H9 (cell line): ENCODE data around the gene MAGI3. TPM values are rescaled to one million over a fixed set of nuclear protein-coding genes. Genes with fewer than 3 reads are reported as not detected.

ENCODE experiments used
- DNase-seq: peaks from one replicate; pipeline ENCODE4 v3.0.0-alpha.2; 2017
- H2AFZ ChIP-seq: one replicate; pipeline ENCODE4 v1.6.1; 2013; ENCODE audit warnings: mild to moderate bottlenecking, low read length, control low read depth, moderate library complexity
- H2AK5ac ChIP-seq: 2 replicates; pipeline ENCODE4 v1.6.1; 2013; ENCODE audit warnings: low read length, control low read depth, mixed read lengths; ENCODE audit not compliant: insufficient read length
- H2BK120ac ChIP-seq: one replicate; pipeline ENCODE4 v1.6.1; 2013; ENCODE audit warnings: low read depth, mild to moderate bottlenecking, low read length, control low read depth, inconsistent platforms; ENCODE audit not compliant: poor library complexity, severe bottlenecking
- H2BK12ac ChIP-seq: 2 replicates; pipeline ENCODE4 v1.6.1; 2013; ENCODE audit warnings: low read length, control low read depth, mixed read lengths, low read depth; ENCODE audit not compliant: insufficient read length
- H2BK15ac ChIP-seq: 2 replicates; pipeline ENCODE4 v1.6.1; 2013; ENCODE audit warnings: low read depth, low read length, control low read depth
- H2BK20ac ChIP-seq: one replicate; pipeline ENCODE4 v1.6.1; 2013; ENCODE audit warnings: low read depth, mild to moderate bottlenecking, low read length, control low read depth, inconsistent platforms; ENCODE audit not compliant: poor library complexity, severe bottlenecking
- H2BK5ac ChIP-seq: 2 replicates; pipeline ENCODE4 v1.6.1; 2013; ENCODE audit warnings: low read length, control low read depth, mixed read lengths; ENCODE audit not compliant: insufficient read length
- H3K14ac ChIP-seq: 2 replicates; pipeline ENCODE4 v1.6.1; 2013; ENCODE audit warnings: low read length, control low read depth; ENCODE audit not compliant: insufficient read depth
- H3K18ac ChIP-seq: 2 replicates; pipeline ENCODE4 v1.6.1; 2013; ENCODE audit warnings: low read depth, mild to moderate bottlenecking, mixed read lengths, low read length, control low read depth; ENCODE audit not compliant: insufficient read length
- H3K23ac ChIP-seq: 2 replicates; pipeline ENCODE4 v1.6.1; 2013; ENCODE audit warnings: low read length, control low read depth, mixed read lengths, low read depth; ENCODE audit not compliant: insufficient read length
- H3K23me2 ChIP-seq: 2 replicates; pipeline ENCODE4 v1.6.1; 2013; ENCODE audit warnings: low read depth, mild to moderate bottlenecking, mixed read lengths, low read length, control low read depth; ENCODE audit not compliant: insufficient read length, poor library complexity, severe bottlenecking
- H3K27ac ChIP-seq: 2 replicates; pipeline ENCODE4 v1.5.1; 2013; ENCODE audit warnings: low read length, control low read depth, mixed read lengths, low read depth; ENCODE audit not compliant: insufficient read length
- H3K27me3 ChIP-seq: 2 replicates; pipeline ENCODE4 v1.6.1; 2013; ENCODE audit warnings: low read length, control low read depth, inconsistent platforms; ENCODE audit not compliant: insufficient read depth
- H3K4ac ChIP-seq: 2 replicates; pipeline ENCODE4 v1.6.1; 2013; ENCODE audit warnings: low read depth, mild to moderate bottlenecking, control low read depth, inconsistent platforms, low read length, moderate library complexity
- H3K4me1 ChIP-seq: 2 replicates; pipeline ENCODE4 v1.6.1; 2013; ENCODE audit warnings: low read length, control low read depth, inconsistent platforms; ENCODE audit not compliant: insufficient read depth
- H3K4me2 ChIP-seq: 2 replicates; pipeline ENCODE4 v1.6.1; 2013; ENCODE audit warnings: low read length, control low read depth, mixed read lengths; ENCODE audit not compliant: insufficient read length, insufficient read depth
- H3K56ac ChIP-seq: 2 replicates; pipeline ENCODE4 v1.6.1; 2013; ENCODE audit warnings: low read depth, mild to moderate bottlenecking, mixed read lengths, low read length, control low read depth; ENCODE audit not compliant: insufficient read length
- H3K79me1 ChIP-seq: 2 replicates; pipeline ENCODE4 v1.6.1; 2013; ENCODE audit warnings: low read depth, mild to moderate bottlenecking, moderate library complexity, low read length, control low read depth, inconsistent platforms; ENCODE audit not compliant: insufficient read depth, poor library complexity, severe bottlenecking
- H3K79me2 ChIP-seq: 2 replicates; pipeline ENCODE4 v1.6.1; 2013; ENCODE audit warnings: low read length, control low read depth, inconsistent platforms; ENCODE audit not compliant: insufficient read depth
- H3K9ac ChIP-seq: 2 replicates; pipeline ENCODE4 v1.6.1; 2013; ENCODE audit warnings: low read length, control low read depth, mixed read lengths; ENCODE audit not compliant: insufficient read length; ENCODE audit errors: extremely low read depth
- H3K9me3 ChIP-seq: one replicate; pipeline ENCODE4 v1.6.1; 2013; ENCODE audit warnings: low read depth, low read length, inconsistent platforms; ENCODE audit not compliant: control insufficient read depth
- H3T11ph ChIP-seq: one replicate; pipeline ENCODE4 v1.6.1; 2013; ENCODE audit warnings: mild to moderate bottlenecking, low read length, control low read depth, inconsistent platforms
- H4K20me1 ChIP-seq: one replicate; pipeline ENCODE4 v1.6.1; 2013; ENCODE audit not compliant: control insufficient read depth, insufficient read length, insufficient read depth
- H4K5ac ChIP-seq: 2 replicates; pipeline ENCODE4 v1.6.1; 2013; ENCODE audit warnings: low read depth, mild to moderate bottlenecking, mixed read lengths, low read length, control low read depth; ENCODE audit not compliant: insufficient read length
- H4K8ac ChIP-seq: replicated peaks from 2 replicates; pipeline ENCODE4 v1.6.1; 2013; ENCODE audit warnings: low read length, control low read depth, mixed read lengths, low read depth; ENCODE audit not compliant: insufficient read length
- H4K91ac ChIP-seq: 2 replicates; pipeline ENCODE4 v1.6.1; 2013; ENCODE audit warnings: low read depth, mild to moderate bottlenecking, moderate library complexity, mixed read lengths, low read length, control low read depth; ENCODE audit not compliant: insufficient read length
- H3K27ac Mint-ChIP-seq, 3 experiments: 2 replicates in 2 of 3; 3 replicates in 1 of 3; pipeline ENCODE4 v1.8.0; 2020 to 2021; ENCODE audit warnings: mixed read lengths in 3 of 3, mild to moderate bottlenecking in 1 of 3, moderate library complexity in 1 of 3
- H3K27me3 Mint-ChIP-seq: 2 replicates; pipeline ENCODE4 v1.8.0; 2021; ENCODE audit warnings: low read depth, mild to moderate bottlenecking, moderate library complexity, mixed read lengths
- H3K36me3 Mint-ChIP-seq, 3 experiments: 2 replicates in 2 of 3; 3 replicates in 1 of 3; pipeline ENCODE4 v1.8.0; 2020 to 2021; ENCODE audit warnings: low read depth in 3 of 3, mixed read lengths in 3 of 3; ENCODE audit not compliant: insufficient read depth in 1 of 3
- H3K4me1 Mint-ChIP-seq, 2 experiments: 2 replicates each; pipeline ENCODE4 v1.8.0; 2020; ENCODE audit warnings: mixed read lengths in 2 of 2
- H3K4me3 Mint-ChIP-seq, 2 experiments: 2 replicates in 1 of 2; 3 replicates in 1 of 2; pipeline ENCODE4 v1.8.0; 2020 to 2021; ENCODE audit warnings: mild to moderate bottlenecking in 2 of 2, mixed read lengths in 2 of 2, moderate library complexity in 1 of 2
- H3K9me3 Mint-ChIP-seq, 2 experiments: 2 replicates in 1 of 2; 3 replicates in 1 of 2; pipeline ENCODE4 v1.8.0; 2020; ENCODE audit warnings: mild to moderate bottlenecking in 2 of 2, mixed read lengths in 2 of 2, moderate library complexity in 1 of 2
- total RNA-seq: library from RNA; stranded (reverse); gene quantifications from 2 replicates; pipeline ENCODE4 v1.2.1, GENCODE V29; 2021
- TF ChIP-seq, protein P1 (sequence below): fragments of 200-600 bp; sonication (generic); conservative IDR thresholded peaks from 3 replicates; pipeline ENCODE4 v1.8.0; 2021; ENCODE audit warnings: antibody characterized with exemption, mild to moderate bottlenecking

The MAGI3 gene
- total RNA-seq, 1 experiment from 2014 or later = 8.2 TPM

DNA sequence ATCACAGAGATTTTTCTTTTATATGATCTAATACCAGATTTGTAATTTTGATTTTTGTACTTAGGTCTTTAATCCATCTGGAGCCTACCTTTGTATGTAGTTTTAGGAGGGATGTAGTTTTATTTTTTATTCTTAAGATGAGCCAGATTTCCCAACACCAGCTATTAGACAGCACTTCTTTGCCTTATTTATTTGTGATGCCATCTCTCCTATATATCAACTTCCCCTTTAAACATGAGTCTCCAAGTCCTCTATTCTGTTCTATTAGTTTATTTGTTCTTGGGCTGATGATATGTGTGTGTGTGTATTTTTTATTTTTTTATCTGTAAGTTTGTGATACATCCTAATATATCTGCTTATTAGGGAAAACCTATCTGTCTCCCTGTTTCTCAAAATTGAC is 274.8 kb downstream of the MAGI3 start:
- Histone ChIP-seq H4K8ac (no peak overlapping the region), H2BK20ac (no peak overlapping the region), H4K20me1 (no peaks in the 10 kb centered on the region), H2BK15ac (no peak overlapping the region), H2BK12ac (no peak overlapping the region), H3K4me1 (no peaks in the 10 kb centered on the region), H3K23ac (no peak overlapping the region), H2AK5ac (no peak overlapping the region), H3K4me2 (no peak overlapping the region), H3T11ph (no peak overlapping the region), H3K23me2 (no peaks in the 10 kb centered on the region), H3K4ac (no peak overlapping the region), H4K5ac (no peak overlapping the region), H3K18ac (no peak overlapping the region), H3K27me3 (no peaks in the 10 kb centered on the region), H3K27ac (no peak overlapping the region), H3K79me2 (no peaks in the 10 kb centered on the region), H2BK5ac (no peak overlapping the region), H3K56ac (no peak overlapping the region), H3K9ac (no peak overlapping the region), H3K14ac (no peak overlapping the region), H4K91ac (no peak overlapping the region), H3K9me3 (no peaks in the 10 kb centered on the region), H3K79me1 (no peaks in the 10 kb centered on the region), H2AFZ (no peak overlapping the region), H2BK120ac (no peak overlapping the region)
- no peaks in the 10 kb centered on the region for H3K4me1 Mint-ChIP-seq
- no peak for DNase-seq
- H3K27me3 Mint-ChIP-seq = no peaks in the 10 kb centered on the region
- no peak overlapping the region for H3K4me3 Mint-ChIP-seq
- H3K27ac Mint-ChIP-seq = no peak overlapping the region
- TF ChIP-seq, protein P1, sequence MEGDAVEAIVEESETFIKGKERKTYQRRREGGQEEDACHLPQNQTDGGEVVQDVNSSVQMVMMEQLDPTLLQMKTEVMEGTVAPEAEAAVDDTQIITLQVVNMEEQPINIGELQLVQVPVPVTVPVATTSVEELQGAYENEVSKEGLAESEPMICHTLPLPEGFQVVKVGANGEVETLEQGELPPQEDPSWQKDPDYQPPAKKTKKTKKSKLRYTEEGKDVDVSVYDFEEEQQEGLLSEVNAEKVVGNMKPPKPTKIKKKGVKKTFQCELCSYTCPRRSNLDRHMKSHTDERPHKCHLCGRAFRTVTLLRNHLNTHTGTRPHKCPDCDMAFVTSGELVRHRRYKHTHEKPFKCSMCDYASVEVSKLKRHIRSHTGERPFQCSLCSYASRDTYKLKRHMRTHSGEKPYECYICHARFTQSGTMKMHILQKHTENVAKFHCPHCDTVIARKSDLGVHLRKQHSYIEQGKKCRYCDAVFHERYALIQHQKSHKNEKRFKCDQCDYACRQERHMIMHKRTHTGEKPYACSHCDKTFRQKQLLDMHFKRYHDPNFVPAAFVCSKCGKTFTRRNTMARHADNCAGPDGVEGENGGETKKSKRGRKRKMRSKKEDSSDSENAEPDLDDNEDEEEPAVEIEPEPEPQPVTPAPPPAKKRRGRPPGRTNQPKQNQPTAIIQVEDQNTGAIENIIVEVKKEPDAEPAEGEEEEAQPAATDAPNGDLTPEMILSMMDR = no peak
- no peaks in the 10 kb centered on the region for H3K9me3 Mint-ChIP-seq
- peaks cover 0 to 4% (median 0%) of the 10 kb centered on the region in 3 experiments; a peak in 2 of 7 replicates for H3K36me3 Mint-ChIP-seq
